HepG2 (cell line): ENCODE measurements around the gene IGSF8. TPM values are rescaled to one million over a fixed set of nuclear protein-coding genes. Genes with fewer than 3 reads are reported as not detected.
A peak's percentile ranks its signal among the peaks of the same experiment; 100 is the strongest.

ENCODE experiments used
- ATAC-seq: fragments of 200-7000 bp; cut with Tn5 transposase; 3 replicates; pipeline ENCODE4 v1.9.1; 2020; ENCODE audit warnings: mild to moderate bottlenecking, moderate library complexity
- BruUV-seq: library from RNA; stranded (reverse); fragments of 400-500 nt; replicated peaks from 2 replicates; lab custom pipeline; 2021; lab: Mats Ljungman, UMichigan
- CTCF ChIA-PET: fragments of 300-600 bp; formaldehyde crosslinking; extraction: SDS; loops from one replicate; lab custom pipeline; 2021; ENCODE audit warnings: low total read pairs, inconsistent platforms, low intra/inter-chr PET ratio; lab: Yijun Ruan, JAX
- POLR2A ChIA-PET: fragments of 350-600 bp; sonication (Branson Sonifier 250); formaldehyde crosslinking; loops from one replicate; lab custom pipeline; 2020; ENCODE audit warnings: antibody characterized with exemption, inconsistent platforms; lab: Yijun Ruan, JAX
- DNase-seq: peaks from one replicate; pipeline ENCODE4 v3.0.0-alpha.2; 2015; ENCODE audit warnings: low spot score
- FAIRE-seq: peaks from 3 replicates; lab custom pipeline; 2011; peaks lifted over from hg19 to GRCh38; lab: Jason Lieb, UNC
- H2AFZ ChIP-seq: one replicate; pipeline ENCODE4 v1.6.1; 2011; ENCODE audit warnings: low read length, inconsistent platforms
- H3K27ac ChIP-seq: fragments of 300-600 bp; 3 replicates; pipeline ENCODE4 v1.8.0; 2011; ENCODE audit warnings: mixed run types, mild to moderate bottlenecking, mixed read lengths, low read length, inconsistent platforms; ENCODE audit not compliant: insufficient read depth; ENCODE audit errors: extremely low read length
- H3K27me3 ChIP-seq, 2 experiments: fragments of 200-600 bp in 1 of 2; 2 replicates in 1 of 2; 3 replicates in 1 of 2; pipeline versions ENCODE4 v1.6.0 to v1.8.0; 2011; ENCODE audit warnings: low read length in 2 of 2, mild to moderate bottlenecking in 2 of 2, moderate library complexity in 2 of 2, inconsistent platforms in 1 of 2; ENCODE audit not compliant: insufficient read depth in 2 of 2, control insufficient read depth in 1 of 2
- H3K36me3 ChIP-seq, 2 experiments: fragments of 200-600 bp in 1 of 2; replicated peaks in 1 of 2; 2 replicates in 1 of 2; 3 replicates in 1 of 2; pipeline versions ENCODE4 v1.5.1 to v1.8.0; 2011; ENCODE audit warnings: low read length in 2 of 2, inconsistent platforms in 1 of 2; ENCODE audit not compliant: insufficient read depth in 2 of 2, control insufficient read depth in 1 of 2
- H3K4me1 ChIP-seq: 2 replicates; pipeline ENCODE4 v1.5.1; 2012; ENCODE audit warnings: low read length, inconsistent platforms; ENCODE audit not compliant: insufficient read depth
- H3K4me2 ChIP-seq: 2 replicates; pipeline ENCODE4 v1.6.0; 2011; ENCODE audit warnings: low read depth, low read length, inconsistent platforms
- H3K4me3 ChIP-seq, 3 experiments: fragments of 200-600 bp in 1 of 3; sonication (generic), shearing (Covaris generic) in 1 of 3; replicated peaks in 1 of 3; 2 replicates each; pipeline ENCODE4 v1.5.1; 2011 to 2016; ENCODE audit warnings: low read length in 3 of 3, inconsistent platforms in 2 of 3, low read depth in 2 of 3, mild to moderate bottlenecking in 2 of 3, control low read depth in 1 of 3, mixed read lengths in 1 of 3; ENCODE audit not compliant: insufficient read depth in 1 of 3
- H3K79me2 ChIP-seq: one replicate; pipeline ENCODE4 v1.6.1; 2011; ENCODE audit warnings: low read length, inconsistent platforms; ENCODE audit not compliant: insufficient read depth
- H3K9ac ChIP-seq: 2 replicates; pipeline ENCODE4 v1.6.0; 2011; ENCODE audit warnings: mild to moderate bottlenecking, low read depth, low read length, inconsistent platforms; ENCODE audit not compliant: insufficient read depth
- H3K9me3 ChIP-seq: 2 replicates; pipeline ENCODE4 v1.5.1; 2012; ENCODE audit warnings: mild to moderate bottlenecking, low read length
- H4K20me1 ChIP-seq: 2 replicates; pipeline ENCODE4 v1.6.0; 2011; ENCODE audit warnings: inconsistent platforms, mild to moderate bottlenecking, low read length, moderate library complexity; ENCODE audit not compliant: insufficient read depth
- BCL6 ChIP-seq: IDR thresholded peaks from 2 replicates; pipeline ENCODE4 v1.6.1; 2016; ENCODE audit warnings: missing genetic modification reagents, missing compliant biosample characterization
- ELF3 ChIP-seq: IDR thresholded peaks from 2 replicates; pipeline ENCODE4 v1.6.1; 2016; ENCODE audit warnings: missing genetic modification reagents, missing compliant biosample characterization
- ETV5 ChIP-seq: IDR thresholded peaks from 2 replicates; pipeline ENCODE4 v1.6.1; 2018; ENCODE audit warnings: missing biosample characterization, missing genetic modification reagents, inconsistent platforms, borderline replicate concordance
- MTA3 ChIP-seq: sonication (generic); formaldehyde crosslinking; IDR thresholded peaks from 2 replicates; pipeline ENCODE4 v1.4.0; 2020; ENCODE audit warnings: missing genetic modification reagents
- ZNF230 ChIP-seq: sonication (generic); formaldehyde crosslinking; IDR thresholded peaks from 2 replicates; pipeline ENCODE4 v1.4.0; 2020; ENCODE audit warnings: mild to moderate bottlenecking, missing genetic modification reagents
- ZNF251 ChIP-seq: sonication (generic); formaldehyde crosslinking; IDR thresholded peaks from 2 replicates; pipeline ENCODE4 v1.9.0; 2021; ENCODE audit warnings: mild to moderate bottlenecking, missing genetic modification reagents
- ZSCAN31 ChIP-seq: sonication (generic); formaldehyde crosslinking; IDR thresholded peaks from 2 replicates; pipeline ENCODE4 v1.5.0; 2020; ENCODE audit warnings: low read depth, mild to moderate bottlenecking, missing genetic modification reagents
- WGBS: methylation state at CpG from one replicate; pipeline ENCODE4 v1.1.6; 2017; ENCODE audit warnings: low lambda C conversion rate; 5-methylcytosine and 5-hydroxymethylcytosine counted together
- in situ Hi-C: cut with HindIII; loops from 2 replicates; pipeline ENCODE4 v1.10.0; 2017; ENCODE audit warnings: low pct_unique_long_range_greater_than_20kb; ENCODE audit not compliant: extremely low pct_ligation_motif_present
- intact Hi-C: fragments of 100-400 bp; cut with micrococcal nuclease; formaldehyde crosslinking; loops from one replicate; pipeline ENCODE4 v1.10.0; 2022; ENCODE audit not compliant: unreplicated experiment
- polyA plus RNA-seq, 8 experiments: library from polyadenylated mRNA; depleted of rRNA in 3 of 8; stranded (reverse) in 7 of 8; unstranded in 1 of 8; fragments of >200 nt; fragmentation: Illumina TruSeq in 4 of 8; extraction: Trizol in 4 of 8; gene quantifications; 2 replicates each; pipeline versions ENCODE4 v1.2.1 to v1.2.3, GENCODE V29; 2011 to 2016; ENCODE audit warnings: low read depth in 4 of 8, missing spikeins in 1 of 8, mixed read lengths in 1 of 8; ENCODE audit not compliant: insufficient read depth in 1 of 8
- total RNA-seq, 5 experiments: library from RNA; depleted of rRNA; stranded (reverse); fragments of >200 nt; fragmentation: Illumina TruSeq; extraction: Trizol; gene quantifications; 2 replicates each; pipeline ENCODE4 v1.2.3, GENCODE V29; 2016; ENCODE audit warnings: low read depth in 1 of 5
- TF ChIP-seq, protein P1 (sequence below): sonication (generic); formaldehyde crosslinking; IDR thresholded peaks from 2 replicates; pipeline ENCODE4 v1.8.0; 2022; ENCODE audit warnings: mild to moderate bottlenecking, missing genetic modification reagents; ENCODE audit not compliant: insufficient replicate concordance
- TF ChIP-seq, protein P2 (sequence below): sonication (generic); formaldehyde crosslinking; IDR thresholded peaks from 2 replicates; pipeline ENCODE4 v1.4.0; 2020; ENCODE audit warnings: missing genetic modification reagents, borderline replicate concordance
- TF ChIP-seq, protein P3 (sequence below): sonication (generic); formaldehyde crosslinking; IDR thresholded peaks from 2 replicates; pipeline ENCODE4 v1.4.0; 2020; ENCODE audit warnings: missing genetic modification reagents
- TF ChIP-seq, protein P4 (sequence below): IDR thresholded peaks from 2 replicates; pipeline ENCODE4 v1.6.1; 2016; ENCODE audit warnings: low read depth, control low read depth
- TF ChIP-seq, protein P5 (sequence below): sonication (generic); formaldehyde crosslinking; IDR thresholded peaks from 2 replicates; pipeline ENCODE4 v1.4.0; 2020; ENCODE audit warnings: mild to moderate bottlenecking, missing genetic modification reagents, borderline replicate concordance

IGSF8 gene
- total and polyA plus RNA-seq, 2 of the 13 experiments (the other 11 are each of a cell fraction or from before 2014, with no cell fraction given): 24.0 to 41.0 TPM

DNA sequence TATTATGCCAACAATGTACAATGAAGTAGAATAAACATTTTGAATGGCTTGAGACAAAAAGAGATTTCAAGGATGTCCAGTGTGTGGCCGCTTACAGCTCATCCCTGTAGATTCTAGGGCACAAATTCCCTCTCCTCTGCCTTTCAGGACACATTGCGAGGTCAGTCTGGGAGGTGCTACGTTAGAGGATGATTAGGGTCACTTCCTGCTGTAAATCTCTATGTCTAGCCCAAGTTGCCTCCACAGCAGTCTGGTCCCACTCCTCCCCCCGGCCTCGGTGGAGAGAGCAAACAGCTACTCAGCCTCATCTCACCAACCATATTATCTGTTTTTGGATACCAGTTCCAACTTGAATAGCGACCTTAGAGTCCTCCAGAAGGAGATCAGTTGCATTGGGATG, 45.5 kb downstream of the IGSF8 start:
- ChIA-PET CTCF (no interaction called here), POLR2A (interaction anchor here (1.0 to 3.3 kb wide), 3 partner anchors 11 to 46 kb away, joined by 3 to 25 read pairs (median 15); partner anchors contain the start of genes IGSF8 and KCNJ10)
- peak overlapping the region; percentile 71 for H3K9ac ChIP-seq
- H3K4me1 ChIP-seq: peaks cover 96% of the 10 kb centered on the region
- DNase-seq: peak; percentile 73
- intact Hi-C loops (loop anchor here (1.0 to 2.0 kb wide), 3 partner anchors 9 to 20 kb away; partner anchors contain the start of gene KCNJ10), in situ Hi-C loops (no loop called here)
- H3K36me3 ChIP-seq: no peaks in the 10 kb centered on the region; a peak in 1 of 5 replicates
- peak; percentile 32 for ATAC-seq
- peak overlapping the region; percentile 83 for H3K27ac ChIP-seq
- WGBS: 21% methylated on average over 6 of the region's 6 CpGs
- H3K79me2 ChIP-seq: no peaks in the 10 kb centered on the region
- peak overlapping the region; percentile 75 for H3K4me2 ChIP-seq
- no TSS peak for BruUV-seq
- no peaks in the 10 kb centered on the region for H3K27me3 ChIP-seq
- H4K20me1 ChIP-seq: no peaks in the 10 kb centered on the region
- no peak overlapping the region for H2AFZ ChIP-seq
- no peaks in the 10 kb centered on the region for H3K9me3 ChIP-seq
- FAIRE-seq: peak; percentile 60
- H3K4me3 ChIP-seq: peak overlapping the region in 1 of 3 experiments; percentile 45; a peak in 2 of 6 replicates
- TF ChIP-seq ELF3 (CRISPR knock-in tag) (0 out of 2 replicates have a peak, but pooled peaks have one; percentile 19), MTA3 (CRISPR knock-in tag) (no peak), BCL6 (CRISPR knock-in tag) (0 out of 2 replicates have a peak, but pooled peaks have one; percentile 19), ZNF251 (CRISPR knock-in tag) (no peak), ETV5 (CRISPR knock-in tag) (peak; percentile 23; the same call in 1 of the 2 replicates), ZNF230 (CRISPR knock-in tag) (0 out of 2 replicates have a peak, but pooled peaks have one; percentile 22), ZSCAN31 (CRISPR knock-in tag) (no peak)
- TF ChIP-seq, protein P1, sequence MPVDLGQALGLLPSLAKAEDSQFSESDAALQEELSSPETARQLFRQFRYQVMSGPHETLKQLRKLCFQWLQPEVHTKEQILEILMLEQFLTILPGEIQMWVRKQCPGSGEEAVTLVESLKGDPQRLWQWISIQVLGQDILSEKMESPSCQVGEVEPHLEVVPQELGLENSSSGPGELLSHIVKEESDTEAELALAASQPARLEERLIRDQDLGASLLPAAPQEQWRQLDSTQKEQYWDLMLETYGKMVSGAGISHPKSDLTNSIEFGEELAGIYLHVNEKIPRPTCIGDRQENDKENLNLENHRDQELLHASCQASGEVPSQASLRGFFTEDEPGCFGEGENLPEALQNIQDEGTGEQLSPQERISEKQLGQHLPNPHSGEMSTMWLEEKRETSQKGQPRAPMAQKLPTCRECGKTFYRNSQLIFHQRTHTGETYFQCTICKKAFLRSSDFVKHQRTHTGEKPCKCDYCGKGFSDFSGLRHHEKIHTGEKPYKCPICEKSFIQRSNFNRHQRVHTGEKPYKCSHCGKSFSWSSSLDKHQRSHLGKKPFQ: no peak
- TF ChIP-seq, protein P2, sequence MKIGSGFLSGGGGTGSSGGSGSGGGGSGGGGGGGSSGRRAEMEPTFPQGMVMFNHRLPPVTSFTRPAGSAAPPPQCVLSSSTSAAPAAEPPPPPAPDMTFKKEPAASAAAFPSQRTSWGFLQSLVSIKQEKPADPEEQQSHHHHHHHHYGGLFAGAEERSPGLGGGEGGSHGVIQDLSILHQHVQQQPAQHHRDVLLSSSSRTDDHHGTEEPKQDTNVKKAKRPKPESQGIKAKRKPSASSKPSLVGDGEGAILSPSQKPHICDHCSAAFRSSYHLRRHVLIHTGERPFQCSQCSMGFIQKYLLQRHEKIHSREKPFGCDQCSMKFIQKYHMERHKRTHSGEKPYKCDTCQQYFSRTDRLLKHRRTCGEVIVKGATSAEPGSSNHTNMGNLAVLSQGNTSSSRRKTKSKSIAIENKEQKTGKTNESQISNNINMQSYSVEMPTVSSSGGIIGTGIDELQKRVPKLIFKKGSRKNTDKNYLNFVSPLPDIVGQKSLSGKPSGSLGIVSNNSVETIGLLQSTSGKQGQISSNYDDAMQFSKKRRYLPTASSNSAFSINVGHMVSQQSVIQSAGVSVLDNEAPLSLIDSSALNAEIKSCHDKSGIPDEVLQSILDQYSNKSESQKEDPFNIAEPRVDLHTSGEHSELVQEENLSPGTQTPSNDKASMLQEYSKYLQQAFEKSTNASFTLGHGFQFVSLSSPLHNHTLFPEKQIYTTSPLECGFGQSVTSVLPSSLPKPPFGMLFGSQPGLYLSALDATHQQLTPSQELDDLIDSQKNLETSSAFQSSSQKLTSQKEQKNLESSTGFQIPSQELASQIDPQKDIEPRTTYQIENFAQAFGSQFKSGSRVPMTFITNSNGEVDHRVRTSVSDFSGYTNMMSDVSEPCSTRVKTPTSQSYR (CRISPR knock-in tag): 0 out of 2 replicates have a peak, but pooled peaks have one; percentile 13
- TF ChIP-seq, protein P3, sequence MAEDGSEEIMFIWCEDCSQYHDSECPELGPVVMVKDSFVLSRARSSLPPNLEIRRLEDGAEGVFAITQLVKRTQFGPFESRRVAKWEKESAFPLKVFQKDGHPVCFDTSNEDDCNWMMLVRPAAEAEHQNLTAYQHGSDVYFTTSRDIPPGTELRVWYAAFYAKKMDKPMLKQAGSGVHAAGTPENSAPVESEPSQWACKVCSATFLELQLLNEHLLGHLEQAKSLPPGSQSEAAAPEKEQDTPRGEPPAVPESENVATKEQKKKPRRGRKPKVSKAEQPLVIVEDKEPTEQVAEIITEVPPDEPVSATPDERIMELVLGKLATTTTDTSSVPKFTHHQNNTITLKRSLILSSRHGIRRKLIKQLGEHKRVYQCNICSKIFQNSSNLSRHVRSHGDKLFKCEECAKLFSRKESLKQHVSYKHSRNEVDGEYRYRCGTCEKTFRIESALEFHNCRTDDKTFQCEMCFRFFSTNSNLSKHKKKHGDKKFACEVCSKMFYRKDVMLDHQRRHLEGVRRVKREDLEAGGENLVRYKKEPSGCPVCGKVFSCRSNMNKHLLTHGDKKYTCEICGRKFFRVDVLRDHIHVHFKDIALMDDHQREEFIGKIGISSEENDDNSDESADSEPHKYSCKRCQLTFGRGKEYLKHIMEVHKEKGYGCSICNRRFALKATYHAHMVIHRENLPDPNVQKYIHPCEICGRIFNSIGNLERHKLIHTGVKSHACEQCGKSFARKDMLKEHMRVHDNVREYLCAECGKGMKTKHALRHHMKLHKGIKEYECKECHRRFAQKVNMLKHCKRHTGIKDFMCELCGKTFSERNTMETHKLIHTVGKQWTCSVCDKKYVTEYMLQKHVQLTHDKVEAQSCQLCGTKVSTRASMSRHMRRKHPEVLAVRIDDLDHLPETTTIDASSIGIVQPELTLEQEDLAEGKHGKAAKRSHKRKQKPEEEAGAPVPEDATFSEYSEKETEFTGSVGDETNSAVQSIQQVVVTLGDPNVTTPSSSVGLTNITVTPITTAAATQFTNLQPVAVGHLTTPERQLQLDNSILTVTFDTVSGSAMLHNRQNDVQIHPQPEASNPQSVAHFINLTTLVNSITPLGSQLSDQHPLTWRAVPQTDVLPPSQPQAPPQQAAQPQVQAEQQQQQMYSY (CRISPR knock-in tag): no peak
- TF ChIP-seq, protein P4, sequence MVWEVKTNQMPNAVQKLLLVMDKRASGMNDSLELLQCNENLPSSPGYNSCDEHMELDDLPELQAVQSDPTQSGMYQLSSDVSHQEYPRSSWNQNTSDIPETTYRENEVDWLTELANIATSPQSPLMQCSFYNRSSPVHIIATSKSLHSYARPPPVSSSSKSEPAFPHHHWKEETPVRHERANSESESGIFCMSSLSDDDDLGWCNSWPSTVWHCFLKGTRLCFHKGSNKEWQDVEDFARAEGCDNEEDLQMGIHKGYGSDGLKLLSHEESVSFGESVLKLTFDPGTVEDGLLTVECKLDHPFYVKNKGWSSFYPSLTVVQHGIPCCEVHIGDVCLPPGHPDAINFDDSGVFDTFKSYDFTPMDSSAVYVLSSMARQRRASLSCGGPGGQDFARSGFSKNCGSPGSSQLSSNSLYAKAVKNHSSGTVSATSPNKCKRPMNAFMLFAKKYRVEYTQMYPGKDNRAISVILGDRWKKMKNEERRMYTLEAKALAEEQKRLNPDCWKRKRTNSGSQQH (CRISPR knock-in tag): no peak
- TF ChIP-seq, protein P5, sequence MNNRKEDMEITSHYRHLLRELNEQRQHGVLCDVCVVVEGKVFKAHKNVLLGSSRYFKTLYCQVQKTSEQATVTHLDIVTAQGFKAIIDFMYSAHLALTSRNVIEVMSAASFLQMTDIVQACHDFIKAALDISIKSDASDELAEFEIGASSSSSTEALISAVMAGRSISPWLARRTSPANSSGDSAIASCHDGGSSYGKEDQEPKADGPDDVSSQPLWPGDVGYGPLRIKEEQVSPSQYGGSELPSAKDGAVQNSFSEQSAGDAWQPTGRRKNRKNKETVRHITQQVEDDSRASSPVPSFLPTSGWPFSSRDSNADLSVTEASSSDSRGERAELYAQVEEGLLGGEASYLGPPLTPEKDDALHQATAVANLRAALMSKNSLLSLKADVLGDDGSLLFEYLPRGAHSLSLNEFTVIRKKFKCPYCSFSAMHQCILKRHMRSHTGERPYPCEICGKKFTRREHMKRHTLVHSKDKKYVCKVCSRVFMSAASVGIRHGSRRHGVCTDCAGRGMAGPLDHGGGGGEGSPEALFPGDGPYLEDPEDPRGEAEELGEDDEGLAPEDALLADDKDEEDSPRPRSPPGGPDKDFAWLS: 0 out of 2 replicates have a peak, but pooled peaks have one; percentile 38
